Measurements from ENCODE around the gene PAK1. TPM values are rescaled to one million over a fixed set of nuclear protein-coding genes. Genes with fewer than 3 reads are reported as not detected.

Gene PAK1
- total RNA-seq, 1 donor from 2014 or later: 28.2 TPM

DNA sequence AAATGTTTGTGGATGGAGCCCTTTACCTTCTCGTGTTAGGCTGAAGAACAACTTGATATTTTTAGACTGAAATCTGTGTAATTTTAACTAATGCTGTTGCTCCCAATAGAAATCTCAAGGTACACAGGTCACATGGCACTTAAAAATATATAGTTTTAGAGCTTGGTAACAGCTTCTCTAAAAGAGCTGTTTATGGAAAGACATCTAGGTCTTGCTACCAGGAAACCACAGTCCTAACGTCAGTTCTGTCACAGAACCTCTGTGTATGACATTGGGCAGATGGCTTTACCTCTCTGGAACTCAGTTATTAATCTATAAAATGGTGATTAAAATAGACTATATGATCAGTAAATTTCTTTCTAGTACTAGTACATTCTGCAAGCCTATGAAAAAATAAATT is 35.4 kb downstream of the PAK1 start:
- intact Hi-C loops (cut with DNase I): no loop called here
- H3K27ac ChIP-seq: no peak overlapping the region
- no peaks in the 10 kb centered on the region for H3K4me1 ChIP-seq
- no peaks in the 10 kb centered on the region for H3K9me3 ChIP-seq
- TF ChIP-seq CTCF (IDR thresholded peaks at IDR 0.05): no peak
- H3K27me3 ChIP-seq: no peaks in the 10 kb centered on the region
- no peaks in the 10 kb centered on the region for H3K36me3 ChIP-seq
- H3K4me3 ChIP-seq: no peak overlapping the region
- DNase-seq: no peak
- ATAC-seq: no peak

GRCh38 chr11:77436969-77437368 is 36.9 kb downstream of the PAK1 start:
- intact Hi-C loops (cut with DNase I): no loop called here
- no peak for ATAC-seq
- Histone ChIP-seq H3K27ac (no peak overlapping the region), H3K36me3 (no peaks in the 10 kb centered on the region), H3K4me1 (no peaks in the 10 kb centered on the region), H3K27me3 (no peaks in the 10 kb centered on the region), H3K9me3 (no peaks in the 10 kb centered on the region), H3K4me3 (no peak overlapping the region)
- DNase-seq: no peak
- TF ChIP-seq CTCF (IDR thresholded peaks at IDR 0.05): no peak

- DNase-seq: no peak
- ATAC-seq: no peak
- H3K27me3 ChIP-seq: no peaks in the 10 kb centered on the region
Measured at GRCh38 chr11:77436506-77436905, 37.4 kb downstream of the PAK1 start.

DNA sequence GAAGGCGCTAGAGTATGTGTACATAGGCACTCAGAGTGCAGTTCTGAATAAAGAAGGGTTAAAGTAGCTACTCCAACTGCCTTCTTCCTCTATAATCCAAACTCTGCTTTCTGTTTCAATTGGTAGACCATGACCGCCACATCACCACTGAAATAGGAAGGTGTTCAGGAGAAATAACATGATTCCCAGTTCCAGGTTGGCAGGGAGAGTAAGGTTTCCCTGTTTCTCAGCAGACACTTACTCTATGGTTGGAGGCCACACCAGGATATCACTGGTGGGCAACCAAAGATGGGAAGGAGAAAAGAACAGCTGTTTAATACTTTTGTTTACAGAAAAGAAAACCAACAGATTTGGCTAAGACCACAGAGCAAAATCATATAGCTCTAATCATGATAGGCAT is 37.9 kb downstream of the PAK1 start:
- Histone ChIP-seq H3K36me3 (no peaks in the 10 kb centered on the region), H3K27me3 (no peaks in the 10 kb centered on the region), H3K4me3 (no peak overlapping the region), H3K9me3 (no peaks in the 10 kb centered on the region), H3K4me1 (no peaks in the 10 kb centered on the region), H3K27ac (no peak overlapping the region)
- DNase-seq (no peak), ATAC-seq (no peak)
- intact Hi-C loops (cut with DNase I): no loop called here
- TF ChIP-seq CTCF (IDR thresholded peaks at IDR 0.05): no peak

More at GRCh38 chr11:77436506-77436905, 37.4 kb downstream of the PAK1 start:
- Histone ChIP-seq H3K36me3 (no peaks in the 10 kb centered on the region), H3K9me3 (no peaks in the 10 kb centered on the region), H3K4me3 (no peak overlapping the region), H3K4me1 (no peaks in the 10 kb centered on the region), H3K27ac (no peak overlapping the region)
- TF ChIP-seq CTCF (IDR thresholded peaks at IDR 0.05): no peak
- intact Hi-C loops (cut with DNase I): no loop called here

- no peak for TF ChIP-seq CTCF (IDR thresholded peaks at IDR 0.05)
- Histone ChIP-seq H3K4me1 (no peaks in the 10 kb centered on the region), H3K4me3 (no peak overlapping the region), H3K9me3 (no peaks in the 10 kb centered on the region), H3K36me3 (no peaks in the 10 kb centered on the region), H3K27ac (no peak overlapping the region), H3K27me3 (no peaks in the 10 kb centered on the region)
- ATAC-seq (no peak), DNase-seq (no peak)
- intact Hi-C loops (cut with DNase I): no loop called here
Measured at GRCh38 chr11:77431813-77432212, 42.1 kb downstream of the PAK1 start.

DNA sequence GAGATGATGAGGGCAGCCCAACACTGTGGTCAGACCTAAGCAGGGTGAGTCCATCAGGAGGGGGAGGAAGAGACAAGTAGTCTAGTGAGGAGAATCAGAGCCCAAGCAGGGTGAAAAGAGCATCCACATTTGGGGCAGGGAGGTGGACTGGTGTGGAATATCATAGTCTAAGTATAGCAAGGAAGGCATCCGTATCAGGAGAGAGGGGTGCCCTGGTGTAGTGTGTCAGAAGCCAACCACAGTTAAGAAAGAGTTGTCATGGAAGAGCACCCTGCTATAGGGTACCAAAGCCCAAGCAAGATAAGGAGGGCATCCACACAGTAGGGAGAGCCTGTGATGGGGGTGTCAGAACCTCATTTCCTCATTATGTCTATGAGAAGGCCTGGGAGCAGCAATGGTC is 45.3 kb downstream of the PAK1 start:
- ATAC-seq (no peak), DNase-seq (no peak)
- Histone ChIP-seq H3K4me1 (no peaks in the 10 kb centered on the region), H3K36me3 (no peaks in the 10 kb centered on the region), H3K9me3 (no peaks in the 10 kb centered on the region), H3K4me3 (no peak overlapping the region), H3K27ac (no peak overlapping the region), H3K27me3 (no peaks in the 10 kb centered on the region)
- TF ChIP-seq CTCF (IDR thresholded peaks at IDR 0.05): no peak
- intact Hi-C loops (cut with DNase I): no loop called here
